Fibroblast of the conjunctiva (primary cell): ENCODE results near the gene SLCO3A1.

Experiments
- DNase-seq: peaks from one replicate; pipeline ENCODE4 v3.0.0-alpha.2; 2010; ENCODE audit warnings: low read depth

Gene SLCO3A1

DNA sequence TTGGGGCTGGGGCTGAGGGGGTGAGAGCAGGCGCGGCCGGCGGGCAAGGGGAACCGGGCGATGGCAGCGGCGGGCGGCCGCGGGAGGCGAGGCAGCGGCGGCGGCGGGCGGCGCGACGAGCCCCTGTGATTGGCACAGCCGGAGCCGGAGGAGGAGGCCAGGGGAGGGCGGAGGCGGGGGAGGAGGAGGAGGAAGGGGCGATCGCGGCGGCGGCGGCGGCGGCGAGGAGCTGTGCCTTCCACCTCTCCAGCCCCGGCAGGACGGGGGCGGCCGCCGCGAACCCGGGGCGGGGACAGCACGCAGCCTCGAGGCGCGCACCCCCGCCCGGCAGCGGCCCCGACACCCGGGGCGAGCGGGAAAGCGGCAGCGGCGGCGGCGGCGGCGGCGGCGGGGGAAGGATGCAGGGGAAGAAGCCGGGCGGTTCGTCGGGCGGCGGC lies at the start of gene SLCO3A1:
SLCO3A1 (plus strand) TSS at position 198 of the 437 bp plus-strand sequence.
- no peak for DNase-seq

DNA sequence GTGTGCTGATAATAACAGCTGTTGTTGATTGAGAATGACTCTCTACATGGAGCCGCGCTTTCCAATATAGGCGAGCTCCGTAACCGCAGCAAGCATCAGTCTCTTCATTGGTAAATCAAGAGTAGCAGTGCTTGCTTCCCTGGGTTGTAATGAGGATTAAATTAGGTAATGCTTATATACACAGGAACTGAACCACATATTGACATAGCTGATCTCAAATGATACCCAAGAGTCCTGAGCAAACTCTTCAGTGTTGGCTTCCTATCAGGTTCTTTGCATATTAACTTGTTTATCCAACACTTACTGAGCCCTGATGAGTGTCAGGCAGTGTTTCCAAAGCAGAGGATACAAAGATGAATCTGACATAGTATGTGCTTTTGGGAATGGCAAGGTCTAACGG lies 46.4 kb upstream of the SLCO3A1 start:
- DNase-seq, result no peak

DNA sequence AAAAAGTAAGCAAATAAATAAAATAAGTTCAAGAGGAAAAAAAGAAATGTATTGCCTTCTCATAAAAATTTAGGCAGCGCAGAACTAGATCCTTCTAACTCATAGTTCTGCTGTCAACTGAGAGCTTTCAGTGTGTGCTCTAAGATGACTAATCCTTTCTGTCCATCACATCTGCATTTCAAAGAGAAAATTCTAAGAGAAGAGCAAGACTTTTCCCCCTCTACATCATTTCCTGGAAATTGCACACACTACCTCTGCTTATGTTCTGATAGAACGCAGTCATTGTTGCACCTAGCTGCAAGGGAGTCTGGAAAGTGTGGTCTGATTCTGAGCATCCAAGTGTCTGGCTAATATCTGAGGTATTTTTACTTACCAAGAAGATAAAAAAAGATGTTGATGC lies 39.6 kb upstream of the SLCO3A1 start:
- DNase-seq, result no peak

DNA sequence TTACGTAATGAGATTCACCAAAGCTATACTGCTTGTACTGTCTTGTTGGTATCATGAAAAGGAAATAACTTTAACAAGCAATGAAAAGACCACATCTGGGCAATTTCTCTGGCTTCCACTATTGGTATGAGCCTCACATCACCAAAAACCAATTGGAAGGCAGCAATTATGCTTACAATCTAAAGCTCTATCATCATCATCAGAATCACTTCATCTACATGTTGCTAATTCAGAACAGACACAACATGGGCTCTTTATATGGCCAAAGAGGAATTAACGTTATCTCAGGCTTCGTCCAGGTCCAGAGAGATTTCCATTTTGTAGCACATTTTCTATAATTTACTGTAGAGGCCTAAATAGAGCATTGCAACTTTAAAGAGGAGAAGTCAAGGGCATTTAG lies 36.6 kb upstream of the SLCO3A1 start:
- DNase-seq, result no peak

DNA sequence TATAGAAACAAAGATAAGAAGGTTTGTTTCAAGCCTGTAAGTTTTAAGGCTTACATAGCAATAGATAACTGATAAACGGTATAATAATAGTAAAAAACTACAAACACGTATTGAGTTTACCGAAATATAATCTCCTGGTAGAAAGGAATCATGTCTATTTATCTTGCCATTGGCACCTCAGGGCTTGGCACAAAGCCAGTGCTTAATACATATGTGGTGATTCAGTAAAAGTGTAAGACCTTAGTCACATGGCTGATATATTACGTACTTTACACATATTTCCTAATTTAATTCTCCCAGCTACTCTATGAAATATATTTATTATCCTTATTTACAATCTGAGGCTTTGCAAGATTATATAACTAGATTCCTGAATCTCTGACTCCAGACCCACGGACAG lies 32.0 kb upstream of the SLCO3A1 start:
- DNase-seq, result no peak

DNA sequence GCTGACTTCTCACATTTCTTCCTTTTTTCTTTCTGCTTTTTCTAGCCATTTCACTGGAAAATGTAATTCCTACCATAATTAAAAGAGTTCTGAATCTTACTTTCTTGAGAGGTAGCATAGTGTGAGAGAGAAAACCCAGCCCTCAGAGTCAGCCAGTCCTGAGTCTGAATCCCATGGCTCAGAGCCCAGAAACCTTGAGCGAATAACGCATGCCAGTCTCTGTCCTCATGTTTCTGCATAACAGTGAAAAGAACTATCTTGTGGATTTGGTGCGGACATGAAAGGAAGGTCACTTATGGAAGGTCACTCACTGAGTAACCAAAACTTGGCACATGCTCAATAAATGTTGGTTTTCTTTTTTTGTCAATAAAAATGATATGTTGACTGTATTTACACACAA lies 29.3 kb upstream of the SLCO3A1 start:
- no peak for DNase-seq

DNA sequence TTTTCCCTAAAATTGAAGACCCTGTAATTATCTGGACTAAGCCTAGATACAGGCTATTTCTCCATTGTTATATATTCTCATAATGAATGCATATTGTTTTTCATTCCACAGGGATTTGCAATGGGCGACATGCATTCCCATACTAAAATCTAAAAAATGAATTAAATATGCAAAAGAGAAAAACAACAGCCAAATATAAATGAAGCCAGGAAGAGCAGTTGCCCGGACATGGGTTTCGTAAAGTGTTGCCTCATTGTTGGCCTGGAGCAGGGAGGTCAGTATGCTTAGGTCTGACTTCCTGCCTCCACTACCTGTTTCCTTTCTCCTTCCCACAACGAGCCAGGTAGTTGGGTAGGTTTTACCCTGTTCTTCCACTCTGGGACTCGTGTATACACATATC lies 27.1 kb upstream of the SLCO3A1 start:
- no peak for DNase-seq

DNA sequence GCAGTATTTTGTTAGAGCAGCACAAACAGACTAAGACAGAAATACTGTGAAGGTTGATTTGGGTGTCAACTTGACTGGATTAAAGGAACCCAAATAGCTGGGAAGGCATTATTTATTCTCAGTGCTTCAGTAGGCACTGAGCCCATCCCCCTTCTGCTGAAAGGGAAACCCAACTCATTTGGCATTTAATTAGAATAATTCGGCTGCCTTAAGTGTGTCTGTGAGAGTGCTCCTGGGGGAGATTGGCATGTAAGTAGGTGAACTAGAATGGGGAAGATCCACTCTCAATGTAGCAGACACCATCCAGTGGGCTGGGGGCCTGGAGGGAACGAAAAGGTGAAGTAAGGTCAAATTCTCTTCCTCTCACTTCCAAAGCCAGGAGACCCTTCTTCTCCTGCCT lies 20.5 kb upstream of the SLCO3A1 start:
- no peak for DNase-seq

DNA sequence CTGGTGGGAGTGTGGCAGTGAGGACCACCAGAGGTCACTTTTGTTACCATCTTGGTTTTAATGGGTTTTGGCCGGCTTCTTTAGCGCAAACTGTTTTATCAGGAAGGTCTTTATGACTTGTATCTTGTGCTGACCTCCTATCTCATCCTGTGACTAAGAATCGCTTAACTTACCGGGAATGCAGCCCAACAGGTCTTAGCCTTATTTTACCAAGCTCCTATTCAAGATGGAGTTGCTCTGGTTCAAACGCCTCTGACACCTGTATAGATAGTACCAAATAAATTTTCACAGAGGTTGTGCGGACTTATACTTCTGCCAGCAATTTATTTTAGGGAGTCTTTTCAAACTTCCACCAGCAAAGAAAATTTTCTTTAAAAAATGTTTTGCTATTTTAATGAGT lies 13.6 kb upstream of the SLCO3A1 start:
- no peak for DNase-seq

DNA sequence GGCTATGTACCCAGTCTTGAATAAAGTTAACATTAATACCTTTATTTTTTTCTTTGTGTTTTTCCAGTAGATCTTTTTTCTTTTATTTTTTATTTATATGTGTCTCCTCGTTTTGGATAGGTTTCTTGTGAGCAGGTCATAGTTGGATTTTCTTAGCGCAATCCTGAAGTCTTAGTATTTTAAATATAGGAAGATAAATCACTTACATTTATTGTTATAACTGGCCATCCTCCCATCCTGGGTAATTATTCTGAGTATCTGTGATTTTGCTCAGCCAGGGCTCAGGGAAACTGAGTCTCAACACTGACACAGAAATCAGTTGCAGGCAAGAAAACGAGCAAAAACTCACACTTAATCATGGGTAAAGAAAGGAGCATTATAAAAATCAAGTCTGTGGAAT lies 11.6 kb upstream of the SLCO3A1 start:
- DNase-seq, result no peak

DNA sequence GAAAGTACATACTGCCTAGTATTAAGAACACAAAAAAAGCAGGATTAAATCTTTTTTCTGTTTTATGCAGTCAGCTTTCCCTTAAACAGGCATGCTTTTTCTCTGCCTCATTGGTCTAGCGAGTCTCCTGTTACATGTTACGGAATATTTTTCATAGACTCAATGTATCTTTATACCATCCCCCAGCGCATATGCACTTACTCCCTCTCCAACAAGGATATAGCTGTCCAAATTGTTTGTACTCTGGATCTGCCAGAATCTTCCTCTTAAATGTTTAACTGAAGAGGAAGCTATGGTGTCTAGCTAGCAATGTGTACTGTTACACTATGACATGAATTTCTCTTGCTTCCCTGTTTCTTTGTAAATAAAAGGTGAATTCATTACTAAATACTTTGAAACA lies 9.2 kb upstream of the SLCO3A1 start:
- DNase-seq, result no peak

DNA sequence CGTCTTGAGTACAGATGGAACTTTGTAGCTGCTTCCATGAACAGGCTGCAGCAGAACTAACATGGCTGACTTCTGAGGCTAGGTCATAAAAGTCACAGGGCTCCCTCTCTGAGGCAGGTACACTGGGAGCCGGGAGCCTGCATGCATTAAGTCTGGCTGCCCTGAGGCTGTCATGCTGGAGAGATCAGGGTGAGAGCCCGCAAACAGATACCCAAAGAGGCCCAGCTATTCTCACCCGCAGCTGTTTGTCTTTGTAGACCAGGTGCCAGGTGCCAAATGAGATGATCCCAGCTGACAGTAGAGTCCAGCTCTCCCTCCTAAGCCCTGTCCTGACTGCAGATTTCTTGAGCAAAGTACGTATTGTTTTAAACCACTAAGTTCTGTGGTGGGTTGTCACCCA lies 8.6 kb upstream of the SLCO3A1 start:
- DNase-seq, result no peak

DNA sequence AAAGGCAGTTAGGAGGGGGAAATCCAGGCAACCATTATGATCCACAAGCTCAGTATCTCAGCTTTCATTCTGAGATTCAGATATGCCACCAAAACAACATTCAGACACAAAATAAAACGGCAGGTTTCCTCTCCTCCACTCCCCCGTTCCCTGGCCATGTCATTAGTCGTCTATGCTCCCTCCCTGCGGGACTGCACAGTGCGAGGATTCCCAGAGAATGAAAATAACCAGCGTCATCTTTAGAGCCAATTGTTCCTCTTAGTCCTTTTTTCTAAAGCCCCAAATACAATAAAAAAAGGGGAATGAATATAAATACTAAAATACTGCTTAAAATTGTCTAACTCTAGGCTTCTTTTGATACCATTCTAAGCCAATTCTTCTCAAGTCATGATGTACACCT lies 7.8 kb upstream of the SLCO3A1 start:
- no peak for DNase-seq

DNA sequence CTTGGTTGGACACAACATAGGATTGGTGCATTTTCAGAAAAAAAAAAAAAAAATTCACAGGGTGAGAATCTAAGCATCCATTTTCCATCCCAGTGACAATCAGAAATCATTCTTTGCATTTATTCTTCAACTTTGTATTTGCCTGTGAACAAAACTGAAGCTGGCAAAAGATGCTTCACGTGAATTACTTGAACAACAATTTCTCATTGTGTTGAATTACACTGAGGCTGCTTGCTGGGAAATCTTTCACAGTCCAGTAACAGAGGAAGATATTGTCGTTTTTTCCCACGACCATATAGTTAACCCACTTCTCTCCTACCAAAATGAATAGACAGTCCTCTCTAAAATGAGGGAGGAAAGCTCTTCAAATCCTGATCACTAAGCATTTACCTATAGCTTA lies 4.3 kb upstream of the SLCO3A1 start:
- no peak for DNase-seq

DNA sequence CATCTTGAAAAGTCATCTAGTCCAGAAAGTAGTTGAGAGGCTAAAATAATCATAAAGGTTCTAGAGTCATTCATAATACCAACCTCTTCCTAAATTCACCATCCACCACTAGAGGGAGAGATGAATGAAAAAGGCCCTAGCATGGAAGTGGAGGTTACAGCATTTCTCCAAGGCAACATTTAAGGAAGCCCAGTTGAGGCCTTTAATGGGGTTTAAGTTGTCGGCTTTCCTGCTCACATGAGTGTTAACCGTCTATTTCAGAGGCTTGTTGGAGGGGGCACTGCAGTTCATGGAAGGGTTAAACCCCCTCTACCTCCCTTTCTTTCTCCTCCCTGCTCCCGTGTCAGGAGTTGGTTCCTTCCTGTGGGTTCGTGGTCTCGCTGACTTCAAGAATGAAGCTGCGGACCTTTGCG lies 3.8 kb upstream of the SLCO3A1 start:
- DNase-seq, result peak; percentile 40

DNA sequence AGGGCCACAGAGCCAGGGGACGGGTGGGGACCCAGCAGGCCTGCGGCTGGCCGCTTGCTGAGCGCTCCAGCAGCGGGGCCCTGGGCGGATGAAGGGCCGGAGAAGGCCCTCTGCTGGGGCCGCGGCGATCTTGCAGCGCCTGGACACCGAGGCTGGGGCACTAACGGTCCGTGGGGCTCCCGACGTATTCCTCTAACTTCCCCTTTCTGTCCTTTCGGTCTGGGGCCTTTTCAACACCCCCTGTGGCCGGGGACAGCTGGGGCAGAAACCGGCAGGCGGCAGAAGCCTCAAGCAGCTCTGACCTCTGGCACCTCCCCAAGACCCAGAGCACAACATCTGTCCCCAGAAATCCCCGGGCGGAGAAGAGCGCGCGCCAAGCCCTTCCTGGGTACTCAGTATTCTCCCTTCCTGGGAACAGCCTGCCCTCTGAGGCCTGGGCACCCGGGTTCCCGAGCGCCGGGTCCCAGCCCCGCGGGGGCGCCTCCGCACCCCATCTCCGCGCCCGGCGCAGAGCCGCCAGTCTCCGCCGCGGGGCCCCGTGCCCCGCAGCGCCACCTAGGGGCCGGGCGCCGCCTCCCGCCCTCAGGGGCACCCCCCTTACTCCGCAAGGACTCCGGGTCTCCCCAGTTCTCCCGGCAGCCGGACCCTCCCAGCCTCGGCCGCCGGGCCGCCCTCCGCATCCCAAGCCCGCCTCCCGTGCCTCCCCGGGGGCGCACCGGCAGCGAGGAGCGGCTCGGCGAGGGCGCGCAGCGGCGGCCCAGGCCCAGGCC lies 582 bp upstream of the SLCO3A1 start:
- peak; percentile 36 for DNase-seq

DNA sequence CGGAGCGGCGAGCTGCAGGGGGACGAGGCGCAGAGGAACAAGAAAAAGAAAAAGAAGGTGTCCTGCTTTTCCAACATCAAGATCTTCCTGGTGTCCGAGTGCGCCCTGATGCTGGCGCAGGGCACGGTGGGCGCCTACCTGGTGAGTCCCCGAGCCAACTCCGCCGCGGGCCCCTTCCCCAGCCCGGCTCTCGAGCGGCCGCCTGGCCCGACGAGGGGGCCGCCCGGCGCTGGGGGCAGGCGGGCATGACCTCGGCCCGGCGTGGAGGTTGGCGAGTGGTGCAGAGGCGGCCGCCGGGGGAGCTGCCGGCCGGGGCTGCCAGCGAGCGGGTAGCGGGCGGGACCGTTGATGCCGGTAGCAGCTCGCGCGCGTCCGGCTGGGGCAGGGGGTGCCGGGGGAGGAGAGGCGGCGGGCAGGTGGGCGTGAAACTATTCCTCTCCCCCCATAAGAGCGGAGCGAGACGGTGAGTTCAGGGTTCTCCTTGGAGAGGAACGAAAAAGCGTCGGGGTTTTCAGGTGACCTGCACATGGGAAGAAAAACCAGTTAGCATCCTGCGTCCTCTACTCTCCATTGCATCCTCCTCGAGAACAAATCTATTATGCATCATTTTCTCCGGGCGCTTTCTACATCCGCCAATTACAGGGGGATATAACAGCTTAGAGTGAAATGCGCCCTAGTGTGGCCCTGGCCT lies 585 bp downstream of the SLCO3A1 start:
- DNase-seq, result no peak

DNA sequence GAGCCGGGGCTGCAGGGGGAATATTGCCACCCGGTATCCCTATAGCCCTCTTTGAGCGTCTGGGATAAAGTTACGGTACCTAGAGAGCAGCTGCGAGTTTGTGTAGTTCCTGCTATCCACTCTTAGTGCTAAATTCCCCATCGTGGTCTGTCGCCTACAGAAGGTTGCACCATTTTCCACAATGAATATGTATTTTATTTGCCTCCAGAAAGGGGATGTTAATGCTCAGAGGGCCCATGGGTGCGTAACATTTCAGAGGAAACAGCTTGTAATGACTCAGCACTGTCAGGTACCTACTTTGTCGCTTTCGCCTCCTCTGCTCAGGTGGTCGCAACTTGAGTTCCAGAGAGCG lies 1.1 kb downstream of the SLCO3A1 start:
- no peak for DNase-seq

DNA sequence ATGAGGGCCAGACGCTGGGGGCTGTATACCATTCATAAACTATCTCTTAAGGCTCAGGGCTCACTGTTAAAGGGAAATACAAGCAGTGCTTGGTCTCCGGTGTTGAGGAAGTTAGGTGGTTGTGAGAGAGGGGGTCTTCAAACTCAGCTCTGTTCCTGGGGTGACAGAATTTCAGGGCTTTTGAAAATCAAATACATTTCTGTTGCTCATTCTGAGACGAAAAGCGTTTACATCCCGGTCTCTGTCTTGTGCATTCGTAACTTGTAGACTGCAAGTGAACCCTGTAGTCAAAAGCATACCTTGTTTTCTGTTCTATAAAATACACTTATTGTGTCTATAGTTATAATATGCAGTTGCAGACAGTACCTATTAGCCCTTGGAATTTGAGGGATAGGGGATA lies 1.7 kb downstream of the SLCO3A1 start:
- no peak for DNase-seq

DNA sequence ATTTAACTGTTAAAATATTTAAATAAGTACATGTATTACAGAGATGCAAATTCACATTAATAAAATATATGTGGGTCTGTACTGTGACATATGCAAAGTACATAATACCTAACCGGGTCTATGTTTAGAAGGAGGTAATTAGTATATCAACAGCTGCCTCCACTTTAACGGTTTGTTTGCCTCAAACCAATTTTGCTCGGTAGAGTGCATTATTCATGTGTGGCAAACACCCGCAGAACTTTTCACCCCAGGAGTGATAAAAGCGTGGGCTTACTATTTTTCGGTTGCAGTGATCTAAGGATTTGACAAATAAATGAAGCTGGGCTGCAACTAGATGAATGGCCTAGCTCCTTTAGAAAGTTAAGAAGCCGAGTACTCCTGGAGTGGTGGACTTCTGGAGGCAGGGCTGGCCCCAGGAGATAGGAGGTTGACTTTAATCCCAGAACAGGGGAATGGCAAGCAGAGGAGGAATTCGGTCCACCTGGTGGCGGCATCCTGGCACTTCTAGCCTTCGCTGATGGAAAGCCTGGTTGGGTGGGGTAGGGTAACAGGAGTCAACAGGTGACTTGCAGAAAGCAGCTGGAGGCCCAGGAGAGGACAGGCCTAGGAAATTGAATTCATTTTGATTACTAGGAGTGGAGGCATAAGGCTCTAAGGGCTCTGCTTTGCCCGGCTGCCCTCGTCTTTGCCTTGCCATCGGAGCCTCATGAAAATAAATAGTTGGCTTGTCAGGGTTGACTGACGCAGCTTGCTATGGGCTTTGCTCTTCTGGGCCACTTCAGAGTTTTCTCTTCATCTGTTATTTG lies 2.4 kb downstream of the SLCO3A1 start:
- no peak for DNase-seq

DNA sequence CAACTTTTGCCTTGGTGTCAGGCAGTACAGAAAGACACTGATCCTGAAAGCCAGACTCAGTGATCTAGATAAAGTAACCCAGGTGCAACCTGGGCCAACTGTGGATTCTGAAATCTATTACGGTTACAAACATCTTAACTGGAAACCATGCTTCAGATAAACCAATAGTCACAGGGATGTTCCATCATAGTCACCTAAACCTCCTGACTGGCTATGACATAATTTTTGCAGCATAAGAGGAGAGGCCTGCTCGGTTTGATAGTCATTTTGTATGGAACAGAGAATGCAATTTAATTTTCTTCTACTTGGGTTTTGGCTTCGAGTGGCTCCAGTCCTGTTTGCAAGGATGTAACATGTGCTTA lies 3.7 kb downstream of the SLCO3A1 start:
- no peak for DNase-seq

DNA sequence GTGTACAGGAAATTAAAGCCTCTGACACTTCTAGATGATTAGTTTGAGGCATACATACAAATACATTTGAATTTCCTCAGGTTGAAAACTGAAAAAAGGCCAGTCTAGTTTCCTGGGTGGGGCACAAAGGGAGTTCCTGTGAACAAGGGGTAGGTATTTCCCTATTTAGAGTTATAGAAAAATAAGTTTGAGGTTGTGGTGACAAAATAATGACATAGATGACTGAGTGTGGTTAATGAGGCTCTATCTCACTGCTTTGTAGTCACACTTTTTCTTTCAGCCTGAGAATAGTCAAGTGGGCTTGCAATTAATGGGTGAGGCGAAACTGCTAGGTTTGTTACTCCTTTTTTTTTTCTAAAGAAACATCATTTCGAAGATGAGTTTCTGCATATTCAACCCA lies 4.3 kb downstream of the SLCO3A1 start:
- DNase-seq, result no peak

DNA sequence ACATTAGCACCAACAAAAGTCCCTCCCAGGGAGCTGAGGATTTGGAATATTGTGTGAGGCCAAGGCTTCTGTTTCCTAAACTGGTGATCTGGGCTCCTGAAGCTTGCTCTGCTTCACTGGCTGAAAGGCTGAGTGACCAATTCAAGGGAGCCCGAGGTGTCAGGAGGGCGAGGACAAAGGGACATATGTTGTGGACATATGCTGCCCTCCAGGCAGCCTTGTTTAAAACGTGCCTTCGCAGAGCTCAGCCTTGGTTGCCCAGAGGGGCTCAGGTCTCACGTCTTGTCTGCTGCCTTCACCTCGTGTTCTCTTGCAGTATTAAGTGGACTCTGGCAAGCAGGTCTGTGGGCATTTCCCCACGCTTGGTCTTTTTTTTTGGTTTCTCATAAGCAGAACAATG lies 7.0 kb downstream of the SLCO3A1 start:
- DNase-seq, result no peak
